ENCODE measurements around the gene CERKL. TPM values are rescaled to one million over a fixed set of nuclear protein-coding genes. Genes with fewer than 3 reads are reported as not detected.
"Not testable (repeated sequence)": the region's sequence is repeated elsewhere in the genome, so short reads cannot be mapped to it uniquely, and the experiment has no call there.

Gene CERKL, protein sequence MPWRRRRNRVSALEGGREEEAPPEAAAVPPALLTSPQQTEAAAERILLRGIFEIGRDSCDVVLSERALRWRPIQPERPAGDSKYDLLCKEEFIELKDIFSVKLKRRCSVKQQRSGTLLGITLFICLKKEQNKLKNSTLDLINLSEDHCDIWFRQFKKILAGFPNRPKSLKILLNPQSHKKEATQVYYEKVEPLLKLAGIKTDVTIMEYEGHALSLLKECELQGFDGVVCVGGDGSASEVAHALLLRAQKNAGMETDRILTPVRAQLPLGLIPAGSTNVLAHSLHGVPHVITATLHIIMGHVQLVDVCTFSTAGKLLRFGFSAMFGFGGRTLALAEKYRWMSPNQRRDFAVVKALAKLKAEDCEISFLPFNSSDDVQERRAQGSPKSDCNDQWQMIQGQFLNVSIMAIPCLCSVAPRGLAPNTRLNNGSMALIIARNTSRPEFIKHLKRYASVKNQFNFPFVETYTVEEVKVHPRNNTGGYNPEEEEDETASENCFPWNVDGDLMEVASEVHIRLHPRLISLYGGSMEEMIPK
- under 1 TPM in 1 of 2 donors, not detected in 1; 0.07 TPM for total RNA-seq

DNA sequence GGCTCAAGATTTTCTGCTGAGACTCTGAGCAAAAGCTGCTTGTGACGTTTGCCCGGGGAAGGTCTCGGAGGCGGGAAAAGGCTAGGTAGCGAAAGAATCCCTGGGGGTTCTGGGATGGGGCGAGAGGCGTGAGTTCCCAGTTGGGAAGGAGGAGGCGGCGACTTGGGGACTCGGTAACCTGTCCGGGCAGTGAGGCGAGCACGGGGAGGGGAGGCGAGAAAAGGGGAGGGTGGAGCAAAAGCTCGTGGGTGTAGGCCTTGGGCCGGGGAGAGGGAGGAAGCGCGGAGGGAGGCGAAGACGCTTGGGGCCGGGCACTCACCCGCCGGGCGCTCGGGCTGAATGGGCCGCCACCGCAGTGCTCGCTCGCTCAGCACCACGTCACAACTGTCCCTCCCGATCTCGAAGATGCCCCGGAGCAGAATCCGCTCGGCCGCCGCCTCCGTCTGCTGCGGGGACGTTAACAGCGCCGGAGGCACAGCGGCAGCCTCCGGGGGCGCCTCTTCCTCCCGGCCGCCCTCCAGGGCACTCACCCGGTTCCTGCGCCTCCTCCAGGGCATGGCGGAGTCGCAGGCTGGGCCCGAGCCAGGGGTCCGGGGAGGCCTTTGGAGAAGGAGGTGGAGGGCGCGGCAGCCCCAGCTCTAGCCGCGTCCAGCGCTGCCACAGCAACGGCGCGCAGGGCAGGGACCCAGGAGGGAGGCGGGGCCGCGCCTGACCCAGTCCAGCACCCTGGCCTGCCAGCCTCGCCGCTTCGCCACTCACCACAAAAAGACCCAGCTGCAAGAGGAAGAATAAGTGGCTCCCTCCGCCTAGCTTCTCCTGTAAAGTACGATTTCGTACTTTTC is at the start of gene CERKL:
CERKL (minus strand) TSS at position 656 of the 842 bp plus-strand sequence; CDS start at position 557, 99 bp downstream.
- no peaks in the 10 kb centered on the region for H3K9me3 Mint-ChIP-seq
- peaks cover 69% of the 10 kb centered on the region for H3K27me3 Mint-ChIP-seq (ENCODE audit: low read depth)
- H3K4me1 Mint-ChIP-seq (ENCODE audit: low read depth): peaks cover 6% of the 10 kb centered on the region
- ATAC-seq (replicated peaks in 1 of 2): peak; percentile 83 to 84
- no peak within 1 kb of the TSS for H3K27ac Mint-ChIP-seq
- H3K36me3 Mint-ChIP-seq (ENCODE audit: insufficient read depth in 2 of 2): no peaks in the 10 kb centered on the region
- peak; percentile 19 to 46 for DNase-seq
- peak within 1 kb of the TSS; percentile 84 to 85 for H3K4me3 Mint-ChIP-seq

DNA sequence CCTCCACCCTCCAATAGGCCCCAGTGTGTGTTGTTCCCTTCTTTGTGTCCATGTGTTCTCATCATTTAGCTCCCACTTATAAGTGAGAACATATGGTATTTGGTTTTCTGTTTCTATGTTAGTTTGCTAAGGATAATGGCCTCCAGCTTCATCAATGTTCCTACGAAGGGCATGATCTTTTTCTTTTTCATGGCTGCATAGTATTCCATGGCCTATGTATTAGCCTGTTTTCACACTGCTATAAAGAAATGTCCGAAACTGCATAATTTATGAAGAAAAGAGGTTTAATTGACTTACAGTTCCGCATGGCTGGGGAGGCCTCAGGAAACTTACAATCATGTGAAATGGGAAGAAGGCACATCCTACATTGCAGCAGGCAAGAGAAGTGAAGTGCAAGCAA is 45.6 kb upstream of the CERKL start:
- not testable (repeated sequence) for DNase-seq; H3K27me3 Mint-ChIP-seq (ENCODE audit: low read depth); ATAC-seq (replicated peaks in 1 of 2); H3K36me3 Mint-ChIP-seq (ENCODE audit: insufficient read depth in 2 of 2); H3K4me1 Mint-ChIP-seq (ENCODE audit: low read depth); H3K9me3 Mint-ChIP-seq; H3K4me3 Mint-ChIP-seq; H3K27ac Mint-ChIP-seq

DNA sequence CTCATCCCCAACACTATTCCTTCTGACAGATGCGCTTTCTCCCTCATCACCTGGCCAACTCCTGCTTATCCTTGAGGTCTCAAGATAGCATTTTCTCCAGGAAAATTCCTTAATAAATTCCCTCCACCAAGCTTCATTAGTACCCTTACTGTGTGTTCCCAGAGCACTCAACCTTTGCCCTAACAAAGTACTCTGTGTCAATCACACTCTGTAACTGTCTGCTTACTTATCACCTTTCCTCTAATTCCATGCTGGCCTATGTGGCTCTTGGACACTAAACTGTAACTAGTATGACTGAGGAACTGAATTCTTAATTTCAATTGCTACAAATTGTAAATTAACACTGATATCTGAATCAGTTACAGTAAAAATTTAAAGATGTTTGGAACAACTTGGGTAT is 41.3 kb upstream of the CERKL start:
- Mint-ChIP-seq H3K27ac (no peak overlapping the region), H3K27me3 (ENCODE audit: low read depth) (peaks cover 21% of the 10 kb centered on the region), H3K4me1 (ENCODE audit: low read depth) (no peaks in the 10 kb centered on the region), H3K4me3 (no peak overlapping the region), H3K9me3 (peaks cover 0 to 4% of the 10 kb centered on the region in 2 donors), H3K36me3 (ENCODE audit: insufficient read depth in 2 of 2) (peaks cover 0 to 2% of the 10 kb centered on the region in 2 donors)
- ATAC-seq (replicated peaks in 1 of 2): no peak
- DNase-seq: no peak

DNA sequence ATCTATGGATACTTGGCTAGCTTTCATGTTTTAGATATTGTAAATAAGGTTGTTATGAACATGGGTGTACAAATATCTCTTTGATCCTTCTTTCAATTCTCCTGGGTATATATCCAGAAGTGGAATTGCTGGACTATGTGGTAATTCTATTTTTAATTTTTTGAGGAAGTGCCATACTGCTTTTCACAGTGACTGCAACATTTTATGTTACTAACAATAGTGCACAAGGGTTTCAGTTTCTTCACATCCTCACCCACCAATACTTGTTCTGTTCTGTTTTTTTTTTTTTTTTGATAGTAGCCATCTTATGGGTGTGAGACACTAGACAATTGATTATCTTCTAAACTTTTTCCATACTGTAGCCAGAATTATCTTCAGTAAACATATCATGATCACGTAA is 40.7 kb upstream of the CERKL start:
- DNase-seq (no peak), ATAC-seq (replicated peaks in 1 of 2) (no peak)
- no peak overlapping the region for H3K4me3 Mint-ChIP-seq
- peaks cover 0 to 2% of the 10 kb centered on the region in 2 donors for H3K9me3 Mint-ChIP-seq
- H3K27ac Mint-ChIP-seq: no peak overlapping the region
- H3K36me3 Mint-ChIP-seq (ENCODE audit: insufficient read depth in 2 of 2): no peaks in the 10 kb centered on the region
- no peaks in the 10 kb centered on the region for H3K4me1 Mint-ChIP-seq (ENCODE audit: low read depth)
- peaks cover 21% of the 10 kb centered on the region for H3K27me3 Mint-ChIP-seq (ENCODE audit: low read depth)

DNA sequence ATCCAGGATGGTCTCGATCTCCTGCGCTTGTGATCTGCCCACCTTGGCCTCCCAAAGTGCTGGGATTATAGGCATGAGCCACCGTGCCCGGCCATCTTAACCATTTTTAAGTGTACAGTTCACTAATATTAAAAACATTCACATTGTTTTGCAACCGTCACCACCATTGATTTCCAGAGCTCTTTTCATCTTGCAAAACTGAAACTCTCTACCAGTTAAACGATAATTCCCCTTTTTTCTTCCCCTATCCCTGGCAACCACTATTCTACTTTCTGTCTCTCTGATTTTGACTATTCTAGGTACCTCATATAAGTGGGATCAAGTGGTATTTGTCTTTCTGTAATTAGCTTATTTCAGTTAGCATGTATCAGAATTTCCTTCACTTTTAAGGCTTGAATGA is 40.2 kb upstream of the CERKL start:
- no peak for DNase-seq
- H3K4me3 Mint-ChIP-seq: no peak overlapping the region
- H3K27me3 Mint-ChIP-seq (ENCODE audit: low read depth): peaks cover 21% of the 10 kb centered on the region
- H3K4me1 Mint-ChIP-seq (ENCODE audit: low read depth): no peaks in the 10 kb centered on the region
- no peaks in the 10 kb centered on the region for H3K9me3 Mint-ChIP-seq
- no peak for ATAC-seq (replicated peaks in 1 of 2)
- no peak overlapping the region for H3K27ac Mint-ChIP-seq
- no peaks in the 10 kb centered on the region for H3K36me3 Mint-ChIP-seq (ENCODE audit: insufficient read depth in 2 of 2)

DNA sequence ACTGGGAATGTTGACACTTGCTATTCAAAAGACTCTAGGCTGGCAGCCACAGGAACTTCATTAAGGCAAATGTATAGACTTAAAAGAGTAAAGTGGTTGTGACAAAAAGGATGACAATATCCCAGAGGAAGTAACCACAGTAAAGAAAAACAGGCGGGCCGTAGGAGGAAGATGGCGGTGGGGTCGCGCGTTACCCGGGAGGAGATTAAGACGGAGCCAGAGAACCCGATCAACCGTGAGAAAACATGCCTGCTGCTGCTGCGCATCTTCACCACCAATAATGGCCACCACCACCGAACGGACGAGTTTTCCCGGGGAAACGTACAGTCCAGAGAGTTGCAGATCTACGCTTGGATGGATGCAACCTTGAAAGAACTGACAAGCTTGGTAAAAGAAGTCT is 37.4 kb upstream of the CERKL start:
- H3K36me3 Mint-ChIP-seq (ENCODE audit: insufficient read depth in 2 of 2): no peaks in the 10 kb centered on the region
- no peak for DNase-seq
- no peak overlapping the region for H3K4me3 Mint-ChIP-seq
- no peak overlapping the region for H3K27ac Mint-ChIP-seq
- ATAC-seq (replicated peaks in 1 of 2): no peak
- no peaks in the 10 kb centered on the region for H3K4me1 Mint-ChIP-seq (ENCODE audit: low read depth)
- H3K9me3 Mint-ChIP-seq: no peaks in the 10 kb centered on the region
- peaks cover 21% of the 10 kb centered on the region for H3K27me3 Mint-ChIP-seq (ENCODE audit: low read depth)

DNA sequence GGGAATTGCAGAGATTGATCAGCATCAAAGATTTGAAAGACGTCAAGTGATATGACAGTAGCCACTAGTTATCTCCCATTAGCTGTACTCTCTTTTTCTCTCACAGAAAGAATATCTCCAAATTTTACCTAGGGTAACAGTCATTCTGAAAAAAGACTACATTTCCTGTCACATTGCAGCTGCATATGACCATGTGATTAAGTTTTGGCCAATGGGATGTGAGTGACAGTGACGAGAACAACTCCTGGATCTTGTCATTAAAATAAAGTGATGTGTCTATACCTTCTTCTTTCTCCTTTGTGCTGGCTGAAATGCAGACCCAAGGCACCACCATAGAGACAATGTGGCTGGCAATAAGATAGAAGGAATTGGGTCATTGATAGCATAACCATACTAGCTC is 34.0 kb upstream of the CERKL start:
- DNase-seq: no peak
- peaks cover 27% of the 10 kb centered on the region for H3K27me3 Mint-ChIP-seq (ENCODE audit: low read depth)
- no peak overlapping the region for H3K27ac Mint-ChIP-seq
- no peak overlapping the region for H3K4me3 Mint-ChIP-seq
- no peak for ATAC-seq (replicated peaks in 1 of 2)
- H3K9me3 Mint-ChIP-seq: no peaks in the 10 kb centered on the region
- H3K4me1 Mint-ChIP-seq (ENCODE audit: low read depth): no peaks in the 10 kb centered on the region
- no peaks in the 10 kb centered on the region for H3K36me3 Mint-ChIP-seq (ENCODE audit: insufficient read depth in 2 of 2)

DNA sequence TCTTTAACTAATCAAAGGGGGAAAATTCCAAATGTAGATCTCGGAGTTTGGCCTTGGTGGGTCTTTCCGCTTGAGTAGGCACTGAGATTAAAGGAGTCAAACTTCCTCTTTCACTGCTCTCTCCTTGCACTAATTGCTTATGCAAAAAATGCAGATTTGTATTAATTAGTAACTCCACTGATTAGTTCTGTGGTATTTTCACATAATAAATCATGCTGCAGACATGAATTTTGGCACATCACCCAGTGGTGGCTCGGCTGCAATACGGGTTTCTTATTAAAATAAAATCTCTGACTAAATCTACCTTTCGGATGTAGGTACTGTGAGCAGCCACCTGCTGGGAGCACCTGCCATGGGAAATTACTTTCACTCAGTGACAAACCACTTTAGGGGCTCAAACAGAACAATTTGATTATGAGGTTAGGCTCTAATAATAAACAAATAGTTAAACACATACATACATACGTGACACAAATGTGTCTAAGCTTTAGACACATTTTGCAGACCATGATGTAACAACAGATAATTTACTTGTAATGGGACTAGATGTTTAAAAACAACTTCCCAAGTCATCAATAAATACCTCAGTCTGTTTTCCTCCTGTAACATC is 29.8 kb upstream of the CERKL start:
- no peak overlapping the region for H3K4me3 Mint-ChIP-seq
- ATAC-seq (replicated peaks in 1 of 2) (no peak), DNase-seq (no peak)
- peaks cover 64% of the 10 kb centered on the region for H3K27me3 Mint-ChIP-seq (ENCODE audit: low read depth)
- no peak overlapping the region for H3K27ac Mint-ChIP-seq
- peaks cover 0 to 4% of the 10 kb centered on the region in 2 donors for H3K36me3 Mint-ChIP-seq (ENCODE audit: insufficient read depth in 2 of 2)
- H3K4me1 Mint-ChIP-seq (ENCODE audit: low read depth): peaks cover 28% of the 10 kb centered on the region
- H3K9me3 Mint-ChIP-seq: no peaks in the 10 kb centered on the region

DNA sequence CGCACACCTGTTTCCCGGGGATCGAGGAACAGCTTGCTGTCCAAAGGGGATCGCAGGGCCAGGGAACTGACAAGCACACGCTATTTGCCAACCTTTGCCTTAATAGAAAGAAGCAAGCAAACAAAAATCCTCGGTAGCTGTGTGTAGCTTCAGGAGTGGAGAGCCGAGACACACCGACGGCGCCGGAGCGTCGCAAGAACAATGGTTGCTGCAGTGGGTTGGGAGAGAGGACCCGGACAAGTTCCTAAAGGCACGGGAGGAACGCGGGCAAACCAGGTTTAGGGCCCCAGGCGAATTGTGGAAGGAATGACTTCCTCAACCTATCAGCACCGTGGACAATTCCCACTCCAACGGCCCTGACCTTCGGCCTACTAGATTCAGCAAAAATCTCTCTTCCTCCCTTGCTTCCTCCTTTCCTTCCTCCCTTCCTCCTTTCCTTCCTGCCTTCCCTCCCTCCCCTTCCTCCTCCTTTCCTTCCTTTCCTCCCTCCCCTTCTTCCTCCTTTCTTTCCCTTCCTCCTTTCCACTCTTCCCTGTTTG is 28.3 kb upstream of the CERKL start:
- ATAC-seq (replicated peaks in 1 of 2) (no peak), DNase-seq (no peak)
- Mint-ChIP-seq H3K36me3 (ENCODE audit: insufficient read depth in 2 of 2) (peaks cover 0 to 4% of the 10 kb centered on the region in 2 donors), H3K4me3 (peak overlapping the region in 1 of 2 donors; percentile 77), H3K4me1 (ENCODE audit: low read depth) (peaks cover 42% of the 10 kb centered on the region), H3K9me3 (no peaks in the 10 kb centered on the region), H3K27ac (no peak overlapping the region), H3K27me3 (ENCODE audit: low read depth) (peaks cover 79% of the 10 kb centered on the region)

DNA sequence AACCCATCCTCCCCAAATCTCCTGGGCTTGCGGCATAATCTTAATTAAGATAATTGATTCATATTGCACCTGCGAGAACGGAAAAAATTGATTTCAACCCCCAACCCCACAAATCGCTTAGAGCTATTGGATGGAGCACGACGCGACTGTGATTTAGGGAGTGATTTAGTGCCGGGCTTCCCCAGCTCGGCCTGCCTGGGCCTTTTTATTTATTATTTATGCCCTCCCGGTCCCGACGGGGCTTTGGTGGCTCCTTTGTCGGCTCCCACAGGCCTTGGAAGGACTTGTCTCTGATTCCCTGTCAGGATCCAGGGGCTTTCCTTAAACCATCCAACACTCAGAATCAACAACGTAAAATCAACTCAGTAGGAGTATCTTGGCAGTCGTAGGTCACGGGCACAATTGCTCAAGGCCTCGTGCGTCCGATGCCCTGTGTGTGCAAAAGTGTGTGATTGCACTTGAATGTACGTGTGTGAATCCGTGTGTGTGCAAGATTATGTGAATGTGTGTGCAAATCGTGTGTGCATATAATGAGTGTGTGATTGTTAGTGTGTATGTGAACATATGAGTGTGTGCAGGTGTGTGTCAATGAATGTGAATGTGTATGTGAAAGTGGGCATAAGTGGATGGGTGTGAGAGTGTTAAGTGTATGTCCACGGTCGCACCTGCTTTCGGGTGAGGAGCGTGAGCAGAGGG is 27.7 kb upstream of the CERKL start:
- DNase-seq: no peak
- H3K36me3 Mint-ChIP-seq (ENCODE audit: insufficient read depth in 2 of 2): peaks cover 0 to 4% of the 10 kb centered on the region in 2 donors
- H3K27ac Mint-ChIP-seq: no peak overlapping the region
- peak overlapping the region in 1 of 2 donors; percentile 77 for H3K4me3 Mint-ChIP-seq
- no peaks in the 10 kb centered on the region for H3K9me3 Mint-ChIP-seq
- no peak for ATAC-seq (replicated peaks in 1 of 2)
- H3K27me3 Mint-ChIP-seq (ENCODE audit: low read depth): peaks cover 85% of the 10 kb centered on the region
- H3K4me1 Mint-ChIP-seq (ENCODE audit: low read depth): peaks cover 49% of the 10 kb centered on the region

DNA sequence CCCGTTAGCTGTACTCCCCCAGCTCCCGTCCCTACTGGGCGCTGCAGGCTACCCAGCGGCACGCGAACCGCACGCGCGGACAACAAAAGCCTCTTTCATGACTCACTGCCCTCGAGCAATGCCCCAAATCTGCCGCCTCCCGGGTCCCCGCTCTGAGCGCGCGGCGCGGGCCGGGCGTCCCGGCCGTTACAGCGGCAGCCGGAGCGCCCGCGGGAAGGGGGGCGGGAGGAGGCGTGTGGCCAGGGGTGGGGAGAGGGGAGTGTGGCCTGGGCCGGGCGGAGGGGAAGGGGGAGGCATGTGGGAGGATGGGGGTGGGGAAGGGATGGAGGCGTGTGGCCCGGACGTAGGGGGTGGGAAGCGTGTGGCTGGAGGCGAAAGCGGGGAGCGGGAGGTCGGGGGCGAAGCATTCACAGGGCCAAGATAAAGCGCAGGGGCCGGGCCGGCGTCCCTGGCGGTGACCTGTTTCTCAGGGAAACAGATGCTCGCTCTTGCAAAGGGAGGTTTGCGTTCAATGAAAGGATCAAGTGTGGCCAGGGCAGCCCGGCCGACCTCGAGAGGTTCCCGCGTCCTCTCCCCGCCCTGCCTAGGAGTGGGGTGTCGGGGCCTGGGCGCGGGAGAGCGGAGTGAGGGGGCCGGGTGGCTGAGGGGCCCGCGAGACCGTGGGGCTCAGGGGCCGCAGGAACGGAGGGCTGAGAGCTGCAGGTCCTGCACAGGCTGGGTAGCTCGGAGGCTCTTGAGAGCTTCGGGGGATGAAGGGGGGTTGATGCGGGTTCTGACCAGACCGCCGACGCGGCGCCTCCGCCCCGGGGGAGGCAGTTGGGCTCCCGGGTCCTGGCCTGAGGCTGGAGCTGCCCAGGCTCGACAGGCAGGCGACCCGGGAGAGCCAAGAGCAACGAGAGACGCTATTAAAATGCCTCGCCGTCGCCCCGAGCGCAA is 26.9 kb upstream of the CERKL start:
- ATAC-seq (replicated peaks in 1 of 2) (peak; percentile 58 to 67), DNase-seq (peak in 1 of 2 donors; percentile 53)
- H3K27ac Mint-ChIP-seq: no peak overlapping the region
- peaks cover 93% of the 10 kb centered on the region for H3K27me3 Mint-ChIP-seq (ENCODE audit: low read depth)
- peak overlapping the region; percentile 73 to 77 for H3K4me3 Mint-ChIP-seq
- no peaks in the 10 kb centered on the region for H3K9me3 Mint-ChIP-seq
- peaks cover 4 to 7% of the 10 kb centered on the region in 2 donors for H3K36me3 Mint-ChIP-seq (ENCODE audit: insufficient read depth in 2 of 2)
- H3K4me1 Mint-ChIP-seq (ENCODE audit: low read depth): peaks cover 57% of the 10 kb centered on the region
